Ramos (cell line): Measurements from ENCODE around the gene HBP1.
"Not testable (repeated sequence)": the region's sequence is repeated elsewhere in the genome, so short reads cannot be mapped to it uniquely, and the experiment has no call there.

ENCODE experiments used
- in situ Hi-C: fragments of 300-500 bp; cut with MboI; formaldehyde crosslinking; loops from one replicate; pipeline ENCODE4 v1.14.3; 2022; ENCODE audit warnings: low sequenced_read_pairs; ENCODE audit not compliant: unreplicated experiment

The HBP1 gene

DNA sequence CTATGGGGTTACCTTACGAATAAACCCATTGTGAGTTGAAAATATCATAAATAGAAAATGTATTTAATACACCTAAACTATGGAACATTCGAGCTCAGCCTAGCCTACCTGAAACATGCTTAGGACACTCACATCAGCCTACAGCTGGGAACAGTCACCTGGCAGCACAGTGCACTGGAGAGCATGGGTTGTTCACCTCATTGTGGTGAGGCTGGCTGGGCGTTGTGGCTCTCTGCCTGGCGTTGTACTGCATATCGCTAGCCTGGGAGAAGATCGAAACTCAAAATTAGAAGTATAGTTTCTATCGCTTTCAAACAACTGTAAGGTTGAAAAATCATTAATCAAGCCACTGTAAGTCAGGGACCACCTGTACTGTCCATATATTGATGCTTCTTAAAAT is 17.3 kb upstream of the HBP1 start:
- in situ Hi-C loops: loop anchor here (5.0 kb wide), 1 partner anchor 359 kb away; no protein-coding TSS in a partner anchor

DNA sequence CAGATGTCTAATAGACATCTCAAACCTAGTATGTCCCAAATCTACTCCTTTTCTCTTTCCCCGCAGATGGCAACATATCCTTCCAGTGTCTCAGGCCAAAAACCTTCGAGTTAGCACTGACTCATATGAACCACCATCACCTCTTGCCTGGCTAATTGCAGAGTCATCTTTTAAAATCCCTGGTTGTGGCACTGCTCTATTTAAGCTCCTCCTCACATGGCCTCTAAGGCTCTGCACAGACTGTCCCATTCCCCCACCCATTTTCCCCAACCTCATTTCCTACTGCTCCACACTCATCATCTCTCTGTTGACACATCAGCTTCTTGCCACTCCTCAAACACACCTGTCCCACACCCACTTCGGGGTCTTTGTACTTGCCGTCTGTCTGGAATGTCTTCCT is 16.8 kb upstream of the HBP1 start:
- in situ Hi-C loops: loop anchor here (5.0 kb wide), 1 partner anchor 360 kb away; no protein-coding TSS in a partner anchor

DNA sequence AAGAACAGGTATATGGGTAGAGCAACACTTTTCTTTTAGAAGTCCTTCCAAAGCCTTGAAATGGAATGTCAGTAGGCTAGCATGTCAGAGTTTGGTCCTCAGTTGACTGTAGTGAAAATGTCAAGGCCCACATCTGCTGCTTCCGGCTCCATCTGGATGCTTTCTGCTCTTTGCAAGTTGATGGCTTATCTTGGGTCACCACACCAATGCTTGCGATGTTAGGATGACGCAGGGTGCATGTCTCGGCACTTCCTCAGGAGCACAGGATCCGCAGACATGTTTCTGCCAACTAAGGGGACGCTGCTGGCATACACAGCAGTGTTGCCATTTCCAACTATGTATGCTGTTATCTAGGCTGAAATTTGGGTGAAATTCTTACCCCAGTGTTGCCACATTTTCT is 14.0 kb upstream of the HBP1 start:
- in situ Hi-C loops: loop anchor here (5.0 kb wide), 1 partner anchor 363 kb away; no protein-coding TSS in a partner anchor

DNA sequence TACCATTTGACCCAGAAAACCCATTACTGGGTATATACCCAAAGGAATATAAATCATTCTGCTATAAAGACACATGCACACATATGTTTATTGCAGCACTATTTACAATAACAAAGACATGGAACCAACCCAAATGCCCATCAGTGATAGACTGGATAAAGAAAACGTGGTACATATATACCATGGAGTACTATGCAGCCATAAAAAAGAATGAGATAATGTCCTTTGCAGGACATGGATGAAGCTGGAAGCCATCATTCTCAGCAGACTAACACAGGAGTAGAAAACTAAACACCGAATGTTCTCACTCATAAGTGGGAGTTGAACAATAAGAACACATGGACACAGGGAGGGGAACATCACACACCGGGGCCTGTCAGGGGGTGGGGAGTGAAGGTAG is 13.1 kb upstream of the HBP1 start:
- in situ Hi-C loops: not testable (repeated sequence)

DNA sequence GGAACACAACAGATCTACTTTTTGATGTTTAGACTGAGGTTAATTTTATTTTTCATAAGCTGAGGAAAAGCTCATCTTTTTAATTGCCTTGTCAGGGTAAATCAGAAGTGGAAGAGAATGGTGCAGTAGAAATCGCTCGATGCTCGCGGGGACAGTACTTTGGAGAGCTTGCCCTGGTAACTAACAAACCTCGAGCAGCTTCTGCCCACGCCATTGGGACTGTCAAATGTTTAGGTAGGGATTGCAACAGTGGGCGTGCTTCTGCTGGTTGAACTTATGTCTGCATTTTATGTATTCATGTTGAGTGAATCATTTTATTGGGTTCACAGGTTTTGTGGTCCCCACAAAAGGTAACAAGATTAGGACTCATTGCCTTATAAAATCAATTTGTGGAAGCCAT is 11.7 kb upstream of the HBP1 start:
- in situ Hi-C loops: no loop called here

DNA sequence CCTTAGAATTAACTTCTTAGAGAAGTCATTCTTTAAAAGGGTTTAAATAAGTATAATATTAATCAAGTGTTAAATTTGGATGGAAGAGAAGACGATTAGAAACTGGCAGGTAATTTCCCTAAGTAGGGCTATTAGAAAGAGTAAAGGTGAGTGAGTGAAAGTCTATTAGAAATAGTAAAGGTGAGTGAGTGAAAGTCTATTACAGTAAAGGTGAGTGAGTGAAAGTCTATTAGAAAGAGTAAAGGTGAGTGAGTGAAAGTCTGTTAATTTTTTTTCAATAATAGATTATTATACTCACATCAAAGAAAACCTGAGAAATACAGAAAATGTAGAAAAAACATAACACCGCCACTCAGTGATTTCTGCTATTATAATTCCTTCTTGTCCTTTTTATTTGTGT is 10.8 kb upstream of the HBP1 start:
- in situ Hi-C loops: no loop called here

DNA sequence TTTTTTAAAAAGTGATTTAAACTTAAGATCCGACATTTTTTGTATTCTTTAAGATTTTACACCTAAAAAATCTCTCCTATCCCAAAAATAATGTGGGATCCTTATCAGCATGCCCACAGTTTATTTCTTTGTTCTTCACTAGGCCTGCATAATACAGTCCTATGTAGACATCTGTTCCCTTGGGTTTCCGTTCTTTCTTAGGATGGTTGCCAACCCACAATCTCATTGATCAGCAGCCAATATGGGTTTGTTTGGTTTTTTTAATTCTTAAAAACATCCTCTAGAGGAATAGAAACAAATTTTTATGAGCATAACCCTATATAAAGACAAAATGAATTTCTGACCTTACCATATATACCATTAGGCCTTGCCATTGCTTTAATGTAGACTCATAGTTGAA is 8.4 kb upstream of the HBP1 start:
- in situ Hi-C loops: no loop called here

DNA sequence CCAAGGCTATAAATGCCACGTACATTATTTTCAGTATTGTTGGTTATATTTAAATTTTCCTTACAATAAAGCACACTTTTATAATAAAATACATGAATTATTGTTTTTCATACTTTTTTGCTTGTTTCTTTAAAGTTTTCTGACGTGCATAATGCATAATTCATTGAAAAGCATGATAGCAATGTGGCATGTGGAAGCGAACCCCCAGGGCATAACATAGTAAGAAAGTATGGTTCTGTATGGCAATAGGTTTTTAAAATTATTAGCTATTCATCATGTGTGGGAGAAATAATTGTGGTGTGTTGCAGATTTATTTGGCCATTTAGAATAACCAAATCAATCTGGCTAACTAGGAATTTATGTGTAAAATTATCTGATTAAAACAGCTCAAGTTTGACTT is 7.4 kb upstream of the HBP1 start:
- in situ Hi-C loops: no loop called here

DNA sequence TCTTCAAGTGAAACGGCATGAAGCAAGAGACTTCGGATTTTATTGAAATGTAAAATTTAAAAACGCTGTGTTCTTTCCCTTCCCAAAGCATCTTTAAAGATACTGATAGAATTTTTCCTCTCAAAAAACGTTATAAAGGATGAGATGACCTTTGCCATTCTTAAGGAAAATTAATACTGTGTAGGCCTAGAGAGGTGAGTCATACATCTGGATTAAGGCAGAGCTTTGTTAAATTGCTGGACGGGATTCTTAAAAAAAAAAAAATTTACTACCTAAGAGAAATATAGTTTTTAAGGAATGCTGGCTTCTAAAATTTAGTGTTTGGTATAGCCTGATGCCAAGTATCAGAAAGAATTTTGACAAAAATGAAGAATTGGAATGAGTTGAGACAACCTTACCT is 6.3 kb upstream of the HBP1 start:
- in situ Hi-C loops: no loop called here

DNA sequence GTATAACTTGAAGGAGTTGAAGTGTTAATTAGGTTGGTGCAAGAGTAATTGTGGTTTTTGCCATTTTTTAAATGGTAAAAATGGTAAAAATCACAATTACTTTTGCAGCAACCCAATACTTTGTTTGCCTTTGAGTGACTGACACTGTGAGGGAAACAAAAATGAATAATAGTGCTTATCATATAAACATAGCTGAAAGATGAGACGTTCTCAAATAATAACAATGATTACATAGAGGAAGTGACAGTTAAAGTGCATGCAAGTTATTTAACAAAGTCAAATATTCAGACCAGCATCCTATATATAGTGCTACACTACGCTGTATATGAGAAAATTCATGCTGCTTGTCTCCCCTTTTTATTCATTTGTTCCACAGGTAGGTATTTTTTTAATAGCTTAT is 4.7 kb upstream of the HBP1 start:
- in situ Hi-C loops: no loop called here

DNA sequence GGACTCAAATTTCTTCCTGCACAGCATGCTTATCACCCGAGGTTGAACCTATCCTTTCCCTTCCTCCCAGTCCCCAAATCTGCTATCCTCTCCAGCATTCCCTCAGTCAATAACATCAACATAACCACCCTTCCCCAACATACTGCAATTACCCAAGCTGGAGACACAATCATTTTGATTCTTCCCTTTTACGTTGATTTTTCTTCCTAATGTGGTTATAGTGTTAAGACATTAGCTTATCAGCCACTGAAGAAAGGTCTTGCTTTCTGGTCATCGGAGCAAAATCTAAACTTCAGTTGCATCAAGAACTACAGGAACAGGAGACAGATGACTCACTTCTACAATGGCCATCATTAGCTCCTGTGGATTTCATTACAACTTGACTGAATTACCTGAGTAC is 3.5 kb upstream of the HBP1 start:
- in situ Hi-C loops: no loop called here

DNA sequence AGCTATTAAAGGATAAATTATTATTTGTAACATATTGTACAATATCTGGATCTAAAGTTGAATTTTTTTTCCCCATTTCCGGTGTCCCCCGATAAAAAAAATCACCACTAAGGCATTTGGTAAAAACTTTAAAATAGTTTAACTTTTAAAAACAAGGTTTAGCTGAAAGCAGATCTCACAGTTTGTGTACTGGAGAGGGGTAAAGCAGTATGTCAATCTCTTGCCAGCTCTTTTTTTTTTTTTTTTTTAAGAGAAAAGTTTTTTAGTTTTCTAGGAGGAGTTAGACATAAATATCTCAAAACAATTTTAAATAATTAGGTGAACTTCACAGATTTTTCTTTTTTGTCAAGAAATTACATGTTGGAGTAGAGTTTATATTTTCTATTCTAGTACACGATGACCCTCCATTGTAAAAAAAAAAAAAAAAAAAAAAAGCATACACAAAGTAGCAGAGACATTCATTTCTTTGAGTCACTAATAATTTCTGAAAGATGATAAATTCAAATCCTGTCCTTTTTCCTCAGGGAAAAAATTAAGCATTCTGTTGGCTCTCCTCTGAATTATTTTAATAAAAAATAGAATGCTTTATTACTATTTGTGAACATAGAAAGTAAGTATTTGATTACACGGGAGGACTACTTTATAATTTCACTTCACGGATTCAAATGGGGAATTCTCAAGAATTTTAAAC is 1.9 kb upstream of the HBP1 start:
- in situ Hi-C loops: no loop called here

DNA sequence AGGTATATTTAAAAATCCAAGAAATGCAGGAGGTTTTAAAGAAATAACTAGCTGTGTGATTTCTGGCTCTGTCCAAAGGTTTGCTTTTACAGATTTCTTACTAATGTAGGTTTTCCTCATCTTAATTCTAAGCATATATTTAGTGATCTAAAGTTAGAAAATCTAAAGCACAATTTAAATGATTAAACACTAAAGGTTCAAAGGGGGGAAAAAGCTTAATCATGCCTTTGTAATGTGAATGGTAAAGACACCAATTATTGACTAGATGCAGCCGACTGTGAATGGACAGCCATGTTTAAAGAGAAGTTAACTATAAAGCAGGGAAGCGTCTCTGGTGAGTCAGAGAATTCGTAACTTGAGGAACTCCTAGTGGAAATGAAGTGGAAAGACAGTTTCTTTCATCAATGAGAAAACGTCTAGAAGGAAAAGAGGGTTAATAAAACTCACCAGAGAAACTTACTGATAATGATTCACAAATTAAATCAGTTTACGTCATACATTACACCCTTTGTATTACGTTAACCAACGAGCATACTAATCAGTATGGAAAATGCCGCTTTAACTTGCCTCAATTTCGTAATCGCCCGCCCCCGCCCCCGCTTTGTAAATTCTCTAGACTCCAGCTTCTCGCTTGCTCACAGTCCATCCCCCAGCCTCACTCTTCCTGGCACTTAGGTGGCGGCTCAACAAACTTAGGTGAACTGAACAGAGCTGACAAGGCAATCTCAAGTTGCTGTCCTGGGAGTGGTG is 1.1 kb upstream of the HBP1 start:
- in situ Hi-C loops: no loop called here

DNA sequence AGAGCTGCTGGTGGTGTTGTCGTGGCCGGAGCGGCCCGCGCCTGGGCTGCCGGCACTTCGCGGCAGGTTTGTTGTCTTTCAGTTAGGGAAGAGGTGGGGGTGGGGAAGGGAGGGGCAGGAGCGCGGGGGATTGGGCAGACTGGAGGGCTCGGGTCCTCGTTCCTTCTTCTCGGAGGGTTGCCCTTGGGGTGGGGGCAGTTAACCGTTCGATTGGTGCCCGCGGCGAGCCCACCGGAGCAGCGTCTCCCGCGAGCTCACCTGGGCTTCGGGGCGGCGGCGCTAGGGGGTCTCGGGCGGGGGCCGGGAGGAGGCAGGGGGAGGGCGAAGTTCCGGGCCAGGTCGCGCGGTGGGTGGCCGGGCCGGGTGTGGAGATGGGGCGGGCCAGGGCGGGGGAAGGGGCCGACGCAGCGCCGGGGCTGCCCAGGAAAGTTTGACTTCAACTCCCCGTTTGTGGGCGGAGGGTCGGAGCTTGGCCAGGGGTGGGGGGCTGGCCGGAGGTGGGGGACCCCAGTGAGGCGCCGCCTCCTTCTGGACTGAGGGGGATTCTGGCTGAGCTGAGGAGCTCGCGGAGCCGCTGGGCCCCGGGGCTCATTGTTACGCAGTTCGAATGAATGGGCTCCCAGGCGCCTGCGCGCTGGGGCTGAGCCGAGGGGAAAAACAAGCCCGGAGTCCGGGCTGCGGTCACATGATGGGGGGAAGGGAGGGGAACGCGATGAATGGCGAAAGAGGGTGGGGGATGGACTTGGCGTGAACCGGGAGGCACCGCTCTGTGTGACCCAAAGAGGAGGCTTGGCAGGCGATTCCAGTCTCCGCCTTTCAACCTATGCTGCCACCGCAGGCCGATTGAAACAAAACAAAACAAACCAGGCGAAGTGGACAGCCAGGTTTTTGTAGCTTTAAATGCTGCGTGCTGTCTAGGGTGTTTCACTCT is 582 bp downstream of the HBP1 start:
- in situ Hi-C loops: no loop called here

DNA sequence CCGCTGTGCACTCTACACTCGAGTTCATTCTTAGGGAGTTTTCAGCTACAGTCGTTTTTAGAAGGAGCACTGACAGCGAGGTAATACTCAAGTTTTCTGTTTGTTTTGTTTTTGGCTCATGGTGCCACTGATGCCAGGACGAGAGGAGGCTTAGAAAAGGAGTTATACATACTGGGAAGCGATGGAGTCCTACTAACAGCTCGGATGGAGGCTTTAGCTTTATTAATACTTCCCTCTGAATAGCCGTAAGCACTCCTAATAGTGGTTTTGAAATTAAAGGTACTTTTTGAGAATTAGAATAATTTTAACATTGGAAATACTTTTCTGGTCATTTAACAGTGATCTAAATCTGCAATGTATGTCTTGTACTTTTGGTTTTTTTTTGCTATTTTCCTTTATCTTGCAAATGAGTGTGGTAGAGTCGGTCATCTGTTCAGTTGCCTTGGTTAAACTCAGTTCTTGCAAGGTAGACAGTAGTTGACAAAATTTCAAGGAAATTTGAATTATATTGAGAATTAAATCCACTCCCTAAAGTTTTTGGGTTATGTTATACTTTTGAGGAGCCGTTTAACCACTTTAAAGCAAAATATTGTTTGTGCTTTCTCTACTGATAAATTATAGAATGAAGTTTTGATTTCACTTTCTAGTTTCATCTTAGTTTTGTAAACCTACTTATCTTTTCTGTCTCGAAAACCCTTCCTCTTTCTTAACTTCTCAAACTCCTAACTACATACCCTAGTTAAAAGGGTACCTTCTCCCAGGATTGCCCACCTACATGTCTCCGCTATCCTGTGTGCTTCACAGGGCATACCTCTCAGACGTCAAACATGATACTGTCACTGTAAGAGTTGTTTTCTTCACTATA is 1.5 kb downstream of the HBP1 start:
- in situ Hi-C loops: no loop called here

DNA sequence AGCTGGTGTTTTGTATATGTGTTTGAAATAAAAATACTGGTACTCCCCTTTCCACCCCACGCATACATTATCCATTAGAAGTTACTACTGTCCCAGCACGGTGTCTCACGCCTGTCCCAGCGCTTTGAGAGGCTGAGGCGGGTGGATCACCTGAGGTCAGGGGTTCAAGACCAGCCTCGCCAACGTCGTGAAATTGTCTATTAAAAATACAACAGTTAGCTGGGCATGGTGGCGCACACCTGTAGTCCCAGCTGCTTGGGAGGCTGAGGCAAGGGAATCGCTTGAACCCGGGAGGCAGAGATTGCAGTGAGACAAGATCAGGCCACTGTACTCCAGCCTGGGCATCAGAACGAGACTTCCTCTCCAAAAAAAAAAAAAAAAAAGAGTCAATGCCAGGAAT is 2.7 kb downstream of the HBP1 start:
- in situ Hi-C loops: no loop called here

DNA sequence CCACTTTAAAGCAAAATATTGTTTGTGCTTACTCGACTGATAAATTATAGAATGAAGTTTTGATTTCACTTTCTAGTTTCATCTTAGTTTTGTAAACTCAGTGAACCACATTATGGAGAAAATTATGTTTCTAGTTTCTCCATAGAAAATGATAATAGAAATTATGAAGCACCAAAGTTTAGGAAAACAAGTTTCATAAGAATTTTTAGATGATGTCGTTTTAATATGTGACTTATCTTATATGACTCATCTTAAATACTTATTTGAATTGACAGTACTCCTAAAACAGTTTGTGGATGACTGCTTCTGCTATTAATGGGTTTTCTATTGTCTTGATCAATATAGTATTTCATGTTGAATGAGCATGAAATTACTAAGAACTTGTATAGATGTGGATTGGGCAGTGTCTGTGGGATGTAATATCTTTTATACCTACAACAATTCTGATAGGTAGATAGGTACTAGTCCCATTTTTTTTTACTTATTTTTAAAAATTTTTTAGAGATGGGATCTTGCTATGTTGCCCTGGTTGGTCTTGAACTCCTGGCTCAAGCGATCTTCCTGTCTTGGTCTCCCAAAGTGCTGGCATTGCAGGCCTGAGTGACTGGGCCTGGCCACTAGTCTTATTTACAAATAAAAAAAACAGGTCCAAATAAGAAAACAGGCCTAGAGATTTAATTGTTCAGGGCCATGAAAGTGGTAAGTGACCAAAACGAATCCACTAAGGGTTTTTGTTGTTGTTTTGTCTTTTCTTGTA is 3.7 kb downstream of the HBP1 start:
- in situ Hi-C loops: no loop called here

DNA sequence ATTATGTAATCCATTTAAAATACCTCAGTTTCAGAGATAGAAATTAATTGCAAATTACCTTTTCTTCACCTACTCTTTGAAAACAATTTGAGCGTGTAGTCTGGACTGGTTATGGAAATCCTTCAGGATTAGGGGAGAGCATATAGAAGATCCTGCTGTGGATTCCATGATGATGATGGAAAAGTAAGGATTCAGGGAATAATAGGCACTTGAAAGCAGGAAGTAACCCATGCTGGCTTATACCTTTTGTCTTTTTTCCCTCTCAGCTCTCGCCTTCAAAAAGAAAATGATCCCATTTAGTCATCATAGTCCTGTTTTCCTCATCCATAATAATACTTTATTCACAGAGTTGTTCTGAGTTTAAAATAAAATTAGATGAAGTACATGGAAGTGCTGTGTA is 4.4 kb downstream of the HBP1 start:
- in situ Hi-C loops: no loop called here

DNA sequence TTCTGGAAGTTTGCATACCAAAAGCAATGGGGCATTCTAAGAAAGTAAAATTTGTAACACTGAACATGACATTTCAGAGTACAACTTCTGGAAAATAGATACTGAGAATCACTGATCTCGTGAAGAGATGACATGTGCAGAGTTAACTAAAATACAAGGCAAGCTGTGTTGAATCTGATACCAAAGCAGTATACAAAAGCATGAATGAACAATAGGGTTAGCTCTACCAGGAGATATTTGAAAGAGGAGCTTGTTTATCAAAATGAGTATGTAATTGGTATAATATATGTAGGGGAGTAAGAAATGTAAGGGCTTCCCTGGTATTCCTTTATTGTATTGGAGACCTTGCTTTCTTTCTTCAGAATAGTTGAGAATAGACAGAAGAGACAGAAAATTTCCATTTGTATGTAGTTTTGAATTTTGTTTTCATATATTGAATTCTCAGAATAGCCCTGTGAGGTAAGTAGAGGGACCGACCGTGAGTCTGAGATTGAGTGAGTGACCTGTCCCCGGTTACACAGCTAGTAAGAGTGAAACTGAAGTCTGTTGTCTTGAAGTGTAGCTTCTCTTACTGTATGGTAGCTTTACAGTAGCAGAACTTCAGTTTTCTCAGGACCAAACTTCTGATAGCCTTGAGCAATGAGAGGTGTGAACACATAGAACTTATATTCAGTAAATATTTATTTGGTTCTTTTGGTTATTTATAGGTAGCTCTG is 5.0 kb downstream of the HBP1 start:
- in situ Hi-C loops: no loop called here
